ENCODE results near the gene CCDC182.

DNA sequence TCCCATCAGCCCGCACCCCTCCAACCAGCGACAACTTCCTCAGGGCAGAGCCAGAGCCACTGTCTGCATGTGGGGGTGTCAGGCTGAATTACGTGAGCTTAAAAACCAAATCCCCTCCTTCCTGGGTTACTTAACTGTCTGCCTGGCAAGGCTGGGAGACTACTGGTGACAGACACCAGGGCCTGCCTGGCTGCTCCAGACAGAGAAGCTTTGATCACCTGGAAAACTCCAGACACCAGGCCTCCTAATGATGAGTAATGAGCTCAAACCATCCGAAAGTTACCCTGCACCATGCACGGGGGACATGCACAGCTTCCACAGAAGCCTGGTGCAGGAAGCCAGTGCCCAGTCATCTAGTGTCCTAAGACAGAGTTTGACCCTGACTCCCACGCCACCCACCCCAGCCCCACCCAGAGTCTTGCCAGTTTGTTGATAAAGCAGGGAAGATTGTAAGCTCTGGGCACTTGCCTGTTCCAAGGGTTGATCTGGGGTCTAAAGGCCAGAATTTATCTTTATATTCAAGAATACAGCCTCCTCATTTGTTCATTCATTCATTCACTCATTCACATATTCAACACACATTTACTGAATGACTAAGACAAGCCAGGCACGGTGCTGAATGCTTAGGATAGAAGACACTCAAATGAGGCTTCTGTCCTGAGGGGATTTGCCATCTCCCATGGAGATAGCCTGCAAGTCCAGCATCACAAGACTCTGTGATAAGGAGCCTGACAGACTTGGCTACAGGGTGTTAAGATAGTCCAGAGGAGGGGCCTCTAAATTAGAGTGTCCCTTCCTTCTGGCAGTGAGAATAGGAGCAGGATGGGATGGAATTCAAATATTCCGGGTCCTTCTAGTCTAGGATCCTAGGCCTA is 7.2 kb upstream of the CCDC182 start:
- no peak for TF ChIP-seq TSC22D2 (CRISPR knock-in tag; IDR thresholded peaks at IDR 0.05; ENCODE audit: borderline replicate concordance)
- TF ChIP-seq, protein P1, sequence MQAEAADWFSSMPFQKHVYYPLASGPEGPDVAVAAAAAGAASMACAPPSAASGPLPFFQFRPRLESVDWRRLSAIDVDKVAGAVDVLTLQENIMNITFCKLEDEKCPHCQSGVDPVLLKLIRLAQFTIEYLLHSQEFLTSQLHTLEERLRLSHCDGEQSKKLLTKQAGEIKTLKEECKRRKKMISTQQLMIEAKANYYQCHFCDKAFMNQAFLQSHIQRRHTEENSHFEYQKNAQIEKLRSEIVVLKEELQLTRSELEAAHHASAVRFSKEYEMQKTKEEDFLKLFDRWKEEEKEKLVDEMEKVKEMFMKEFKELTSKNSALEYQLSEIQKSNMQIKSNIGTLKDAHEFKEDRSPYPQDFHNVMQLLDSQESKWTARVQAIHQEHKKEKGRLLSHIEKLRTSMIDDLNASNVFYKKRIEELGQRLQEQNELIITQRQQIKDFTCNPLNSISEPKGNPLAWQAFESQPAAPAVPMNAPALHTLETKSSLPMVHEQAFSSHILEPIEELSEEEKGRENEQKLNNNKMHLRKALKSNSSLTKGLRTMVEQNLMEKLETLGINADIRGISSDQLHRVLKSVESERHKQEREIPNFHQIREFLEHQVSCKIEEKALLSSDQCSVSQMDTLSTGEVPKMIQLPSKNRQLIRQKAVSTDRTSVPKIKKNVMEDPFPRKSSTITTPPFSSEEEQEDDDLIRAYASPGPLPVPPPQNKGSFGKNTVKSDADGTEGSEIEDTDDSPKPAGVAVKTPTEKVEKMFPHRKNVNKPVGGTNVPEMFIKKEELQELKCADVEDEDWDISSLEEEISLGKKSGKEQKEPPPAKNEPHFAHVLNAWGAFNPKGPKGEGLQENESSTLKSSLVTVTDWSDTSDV (CRISPR knock-in tag; IDR thresholded peaks at IDR 0.05) = no peak
- no peak for TF ChIP-seq SALL2 (CRISPR knock-in tag; IDR thresholded peaks at IDR 0.05)
- TF ChIP-seq SSRP1 (CRISPR knock-in tag; IDR thresholded peaks at IDR 0.05) = no peak
- no peak for TF ChIP-seq GTF2F1 (IDR thresholded peaks at IDR 0.05; ENCODE audit: low read length)
- no peak for TF ChIP-seq ZNF776 (CRISPR knock-in tag; IDR thresholded peaks at IDR 0.05)
- TF ChIP-seq XBP1 (CRISPR knock-in tag; IDR thresholded peaks at IDR 0.05) = no peak
- TF ChIP-seq HES4 (CRISPR knock-in tag; IDR thresholded peaks at IDR 0.05; ENCODE audit: borderline replicate concordance) = no peak
- TF ChIP-seq NFIB (CRISPR knock-in tag; IDR thresholded peaks at IDR 0.05; ENCODE audit: borderline replicate concordance) = no peak
- TF ChIP-seq ATAD3A (CRISPR knock-in tag; IDR thresholded peaks at IDR 0.05) = no peak

All from HepG2 (cell line).